ENCODE results near the gene RNF40.

RNF40 gene

DNA sequence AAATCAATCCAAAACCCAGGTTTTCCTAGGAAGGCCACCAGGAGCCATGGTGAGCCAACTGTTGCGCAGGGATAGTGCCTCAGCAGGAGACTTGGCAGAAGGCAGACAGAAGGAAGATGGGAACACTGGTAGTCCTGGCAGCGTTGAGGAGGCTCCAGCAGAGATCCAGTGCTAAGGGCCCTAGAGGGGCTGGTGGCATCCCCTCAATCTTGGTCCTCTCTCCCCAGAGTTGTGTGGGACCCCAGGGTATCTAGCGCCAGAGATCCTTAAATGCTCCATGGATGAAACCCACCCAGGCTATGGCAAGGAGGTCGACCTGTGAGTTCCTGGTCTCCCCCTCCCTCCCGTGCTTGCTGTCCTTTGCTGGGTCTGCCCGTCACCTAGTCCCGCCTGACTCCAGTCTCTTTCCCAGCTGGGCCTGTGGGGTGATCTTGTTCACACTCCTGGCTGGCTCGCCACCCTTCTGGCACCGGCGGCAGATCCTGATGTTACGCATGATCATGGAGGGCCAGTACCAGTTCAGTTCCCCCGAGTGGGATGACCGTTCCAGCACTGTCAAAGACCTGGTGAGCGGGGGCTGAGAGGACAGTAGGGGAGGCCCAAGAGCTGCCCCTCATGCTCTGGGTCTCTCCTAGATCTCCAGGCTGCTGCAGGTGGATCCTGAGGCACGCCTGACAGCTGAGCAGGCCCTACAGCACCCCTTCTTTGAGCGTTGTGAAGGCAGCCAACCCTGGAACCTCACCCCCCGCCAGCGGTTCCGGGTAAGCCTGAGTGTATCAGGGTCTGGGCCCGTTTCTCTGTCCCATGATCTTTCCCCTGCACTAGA is 6.0 kb upstream of the RNF40 start:
- no peak for DNase-seq (ENCODE audit: low read depth)
- TF ChIP-seq, protein P1, sequence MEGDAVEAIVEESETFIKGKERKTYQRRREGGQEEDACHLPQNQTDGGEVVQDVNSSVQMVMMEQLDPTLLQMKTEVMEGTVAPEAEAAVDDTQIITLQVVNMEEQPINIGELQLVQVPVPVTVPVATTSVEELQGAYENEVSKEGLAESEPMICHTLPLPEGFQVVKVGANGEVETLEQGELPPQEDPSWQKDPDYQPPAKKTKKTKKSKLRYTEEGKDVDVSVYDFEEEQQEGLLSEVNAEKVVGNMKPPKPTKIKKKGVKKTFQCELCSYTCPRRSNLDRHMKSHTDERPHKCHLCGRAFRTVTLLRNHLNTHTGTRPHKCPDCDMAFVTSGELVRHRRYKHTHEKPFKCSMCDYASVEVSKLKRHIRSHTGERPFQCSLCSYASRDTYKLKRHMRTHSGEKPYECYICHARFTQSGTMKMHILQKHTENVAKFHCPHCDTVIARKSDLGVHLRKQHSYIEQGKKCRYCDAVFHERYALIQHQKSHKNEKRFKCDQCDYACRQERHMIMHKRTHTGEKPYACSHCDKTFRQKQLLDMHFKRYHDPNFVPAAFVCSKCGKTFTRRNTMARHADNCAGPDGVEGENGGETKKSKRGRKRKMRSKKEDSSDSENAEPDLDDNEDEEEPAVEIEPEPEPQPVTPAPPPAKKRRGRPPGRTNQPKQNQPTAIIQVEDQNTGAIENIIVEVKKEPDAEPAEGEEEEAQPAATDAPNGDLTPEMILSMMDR (conservative IDR thresholded peaks at IDR 0.05; ENCODE audit: low read depth, low read length), result no peak
- no peak overlapping the region for H3K4me3 ChIP-seq (ENCODE audit: low read depth, low read length)

DNA sequence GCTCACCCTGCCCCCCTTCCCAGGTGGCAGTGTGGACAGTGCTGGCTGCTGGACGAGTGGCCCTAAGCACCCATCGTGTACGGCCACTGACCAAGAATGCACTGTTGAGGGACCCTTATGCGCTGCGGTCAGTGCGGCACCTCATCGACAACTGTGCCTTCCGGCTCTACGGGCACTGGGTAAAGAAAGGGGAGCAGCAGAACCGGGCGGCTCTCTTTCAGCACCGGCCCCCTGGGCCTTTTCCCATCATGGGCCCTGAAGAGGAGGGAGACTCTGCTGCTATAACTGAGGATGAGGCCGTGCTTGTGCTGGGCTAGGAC is 5.4 kb upstream of the RNF40 start:
- DNase-seq (ENCODE audit: low read depth), result no peak
- H3K4me3 ChIP-seq (ENCODE audit: low read depth, low read length), result no peak overlapping the region
- TF ChIP-seq, protein P1 (conservative IDR thresholded peaks at IDR 0.05; ENCODE audit: low read depth, low read length), result no peak

DNA sequence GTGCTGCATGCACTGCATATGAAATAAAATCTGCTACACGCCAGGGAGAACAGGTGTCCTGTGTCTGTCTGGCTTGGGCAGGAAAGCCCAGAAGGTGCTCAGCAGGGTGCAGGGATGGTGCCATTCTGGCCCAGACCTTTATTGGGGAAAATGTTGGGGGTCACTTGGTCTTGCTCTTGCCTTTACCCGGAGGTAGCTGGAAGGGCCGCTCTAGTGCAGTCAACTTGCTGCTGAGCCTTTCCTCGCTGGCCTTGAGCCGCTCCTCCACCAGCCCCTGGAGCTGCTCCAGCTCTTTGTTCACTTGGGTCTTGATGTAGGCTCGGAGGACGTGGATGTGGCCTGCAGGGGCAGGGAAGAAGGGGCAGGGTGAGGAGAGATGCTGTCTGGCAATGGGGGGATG is 4.8 kb upstream of the RNF40 start:
- no peak overlapping the region for H3K4me3 ChIP-seq (ENCODE audit: low read depth, low read length)
- no peak for DNase-seq (ENCODE audit: low read depth)
- TF ChIP-seq, protein P1 (conservative IDR thresholded peaks at IDR 0.05; ENCODE audit: low read depth, low read length), result no peak

DNA sequence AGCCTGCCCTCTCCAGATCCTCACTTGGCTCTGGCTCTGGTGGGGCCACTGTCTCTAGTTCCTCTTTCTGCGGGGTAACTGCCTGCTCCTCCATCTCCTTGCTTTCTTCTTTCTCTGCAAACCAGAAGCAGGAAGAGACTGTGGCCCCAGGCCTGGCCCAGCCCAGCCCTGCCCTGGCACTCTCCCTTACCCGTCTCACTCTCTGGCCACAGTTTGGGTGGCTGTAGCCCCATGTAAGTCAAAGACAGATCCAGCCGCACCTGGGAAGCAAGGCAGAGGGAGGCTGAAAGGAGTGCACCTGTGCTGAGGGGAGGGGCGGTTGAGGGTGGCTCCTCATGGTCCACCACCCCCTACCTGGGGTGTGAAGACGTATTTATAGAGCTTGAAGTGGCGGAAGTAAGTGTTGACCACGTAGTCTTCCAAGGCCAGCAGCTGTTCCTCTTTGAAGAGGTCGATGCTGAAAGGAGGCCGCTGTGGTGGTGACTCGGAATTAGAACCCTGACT is 3.1 kb upstream of the RNF40 start:
- TF ChIP-seq, protein P1 (conservative IDR thresholded peaks at IDR 0.05; ENCODE audit: low read depth, low read length), result no peak
- H3K4me3 ChIP-seq (ENCODE audit: low read depth, low read length), result no peak overlapping the region
- no peak for DNase-seq (ENCODE audit: low read depth)

DNA sequence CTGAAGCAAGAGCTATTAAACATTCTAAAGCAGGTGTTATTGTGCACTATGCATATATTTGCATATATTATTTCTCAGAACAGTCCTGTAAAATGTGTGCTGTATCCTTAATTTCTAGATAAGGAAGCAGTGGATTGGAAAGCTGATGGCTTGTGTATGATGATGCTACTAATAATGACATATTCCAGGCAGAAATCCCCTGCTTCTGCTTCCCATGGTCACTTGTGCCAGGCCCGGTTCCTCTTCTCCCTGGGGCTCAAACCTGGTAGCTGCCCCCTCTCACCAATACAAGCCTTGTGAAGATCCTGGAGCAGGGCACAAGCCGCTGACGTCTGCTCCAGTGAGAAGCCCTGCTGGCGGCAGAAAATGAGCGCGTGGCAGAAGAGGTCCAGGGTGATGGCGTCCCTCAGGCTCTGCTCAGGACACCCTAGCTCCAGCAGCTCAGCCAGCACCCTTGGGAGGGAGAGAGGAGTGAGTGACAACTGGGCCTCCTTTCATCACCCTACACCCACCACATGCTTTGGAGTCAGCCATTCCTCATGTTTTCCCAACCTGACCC is 2.0 kb upstream of the RNF40 start:
- TF ChIP-seq, protein P1 (conservative IDR thresholded peaks at IDR 0.05; ENCODE audit: low read depth, low read length), result no peak
- no peak for DNase-seq (ENCODE audit: low read depth)
- no peak overlapping the region for H3K4me3 ChIP-seq (ENCODE audit: low read depth, low read length)

DNA sequence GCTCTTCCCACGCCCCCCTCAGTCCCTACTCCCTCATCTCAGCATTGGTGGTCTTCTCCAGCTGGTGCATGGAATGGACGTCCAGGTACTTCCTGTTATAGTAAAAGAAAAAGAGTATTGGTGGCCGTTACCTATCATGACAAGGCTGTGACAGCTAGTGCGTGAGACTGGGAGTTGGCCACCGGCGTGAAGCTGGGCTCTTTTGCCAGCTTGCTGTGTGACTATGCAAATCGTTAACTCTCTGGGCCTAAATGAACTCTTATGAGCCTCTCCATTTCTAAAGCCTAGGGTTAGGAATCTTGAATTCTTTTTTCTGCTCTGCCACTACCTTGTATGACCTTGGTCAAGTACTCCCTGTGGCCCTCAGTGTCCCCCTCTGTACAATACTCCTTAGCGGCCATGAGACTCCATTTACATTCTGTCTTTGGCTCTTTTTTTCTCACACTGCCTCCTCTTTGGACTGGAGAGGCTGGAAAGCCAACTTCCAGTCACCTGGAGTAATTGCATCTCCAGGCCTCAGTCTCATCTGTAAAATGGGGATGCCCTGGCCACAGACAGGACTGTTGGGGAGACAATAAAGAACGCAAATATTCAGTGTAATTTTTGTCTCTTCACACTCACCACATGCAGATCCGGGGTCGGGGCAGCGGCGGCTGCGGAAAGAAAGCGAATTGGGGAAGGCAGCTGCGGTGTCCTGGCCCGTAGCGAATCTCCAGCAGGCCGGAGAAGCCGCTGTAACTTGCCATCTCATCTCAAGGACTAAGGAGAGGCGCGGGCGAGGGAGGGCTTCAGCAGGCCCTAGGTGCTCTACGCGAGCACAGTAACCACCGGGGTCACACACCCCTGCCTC is 1.3 kb upstream of the RNF40 start:
- no peak for DNase-seq (ENCODE audit: low read depth)
- TF ChIP-seq, protein P1 (conservative IDR thresholded peaks at IDR 0.05; ENCODE audit: low read depth, low read length), result no peak
- peak overlapping the region; percentile 98 for H3K4me3 ChIP-seq (ENCODE audit: low read depth, low read length)
